Left renal cortex interstitium (tissue), 4 donors: Measurements from ENCODE around the gene CRISPLD2. TPM values are rescaled to one million over a fixed set of nuclear protein-coding genes. Genes with fewer than 3 reads are reported as not detected.

Source experiments
- DNase-seq, 4 donors: peaks; one replicate each; pipeline ENCODE4 v3.0.0-alpha.2; 2013; ENCODE audit warnings: low read depth in 4 of 4, low spot score in 2 of 4, missing footprints in 1 of 4
- polyA plus RNA-seq, 4 donors: library from polyadenylated mRNA; unstranded; fragments of 120-200 nt; gene quantifications; one replicate each; pipeline ENCODE4 v1.2.1, GENCODE V29; 2013; ENCODE audit not compliant: insufficient read length in 4 of 4

The CRISPLD2 gene
- polyA plus RNA-seq, 4 donors, result 7.2 to 8.3 (median 8.0) TPM

DNA sequence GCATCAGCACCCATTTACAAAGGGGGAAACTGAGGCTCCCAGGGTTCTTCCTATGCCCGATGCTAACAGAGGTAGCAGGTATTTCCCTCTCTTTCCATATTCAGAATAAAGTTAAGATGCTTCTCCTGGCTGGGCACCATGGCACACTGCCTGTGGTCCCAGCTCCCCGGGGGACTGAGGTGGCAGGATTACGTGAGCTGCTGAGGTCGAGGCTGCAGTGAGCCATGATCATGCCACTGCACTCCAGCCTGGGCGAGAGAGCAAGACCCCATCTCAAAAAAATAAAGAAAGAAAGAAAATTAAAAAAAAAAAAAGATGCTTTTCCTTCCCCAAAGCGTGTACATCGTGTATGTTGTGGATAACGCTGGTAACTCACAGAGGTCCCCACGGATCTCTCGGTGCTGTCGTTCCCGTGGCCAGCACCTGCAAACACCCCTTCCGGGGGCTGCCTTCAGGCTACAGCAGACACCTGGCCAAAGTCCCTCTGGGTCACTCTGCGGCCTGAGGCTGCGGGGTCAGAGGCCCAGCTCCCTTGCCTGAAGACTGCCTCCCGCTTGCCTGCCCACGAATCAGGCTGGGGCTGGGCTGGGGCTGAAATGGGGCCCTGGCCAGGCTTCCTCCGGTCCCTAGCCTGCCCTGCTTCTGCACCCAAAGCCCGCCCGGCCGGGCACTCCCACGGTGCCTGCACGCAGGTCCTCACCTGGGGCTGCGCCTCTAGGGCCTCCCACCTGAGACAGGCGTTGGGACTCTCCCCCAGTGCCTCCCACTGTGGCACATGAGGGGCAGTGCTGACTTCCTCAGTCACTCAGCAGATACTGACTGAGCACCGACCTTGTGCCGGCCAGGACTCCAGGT, 128.4 kb downstream of the CRISPLD2 start:
- DNase-seq, result no peak

DNA sequence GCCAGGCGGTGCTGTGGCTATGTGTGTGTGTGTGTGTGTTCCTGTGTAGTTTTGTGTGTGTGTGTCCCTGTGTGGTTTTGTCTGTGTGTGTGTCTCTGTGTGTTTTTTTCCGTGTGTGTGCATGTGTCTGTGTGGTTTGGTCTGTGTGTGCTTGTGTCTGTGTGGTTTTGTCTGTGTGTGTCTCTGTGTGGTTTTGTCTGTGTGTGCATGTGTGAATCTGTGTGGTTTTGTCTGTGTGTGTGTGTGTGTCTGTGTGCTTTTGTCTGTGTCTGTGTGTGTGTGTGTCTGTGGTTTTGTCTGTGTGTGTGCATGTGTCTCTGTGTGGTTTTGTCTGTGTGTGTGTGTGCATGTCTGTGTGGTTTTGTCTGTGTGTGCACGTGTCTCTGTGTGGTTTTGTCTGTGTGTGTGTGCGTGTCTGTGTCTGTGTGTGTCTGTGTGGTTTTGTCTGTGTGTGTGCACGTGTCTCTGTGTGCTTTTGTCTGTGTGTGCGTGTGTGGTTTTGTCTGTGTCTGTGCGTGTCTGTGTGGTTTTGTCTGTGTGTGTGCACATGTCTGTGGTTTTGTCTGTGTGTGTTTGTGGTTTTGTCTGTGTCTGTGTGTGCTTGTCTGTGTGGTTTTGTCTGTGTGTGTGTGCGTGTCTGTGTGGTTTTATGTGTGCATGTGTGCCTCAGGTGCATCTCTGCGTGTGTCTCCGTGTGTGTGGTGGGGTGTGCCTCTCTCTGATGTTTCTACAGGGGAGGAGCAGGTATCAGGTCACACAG, 129.2 kb downstream of the CRISPLD2 start:
- DNase-seq, result no peak

DNA sequence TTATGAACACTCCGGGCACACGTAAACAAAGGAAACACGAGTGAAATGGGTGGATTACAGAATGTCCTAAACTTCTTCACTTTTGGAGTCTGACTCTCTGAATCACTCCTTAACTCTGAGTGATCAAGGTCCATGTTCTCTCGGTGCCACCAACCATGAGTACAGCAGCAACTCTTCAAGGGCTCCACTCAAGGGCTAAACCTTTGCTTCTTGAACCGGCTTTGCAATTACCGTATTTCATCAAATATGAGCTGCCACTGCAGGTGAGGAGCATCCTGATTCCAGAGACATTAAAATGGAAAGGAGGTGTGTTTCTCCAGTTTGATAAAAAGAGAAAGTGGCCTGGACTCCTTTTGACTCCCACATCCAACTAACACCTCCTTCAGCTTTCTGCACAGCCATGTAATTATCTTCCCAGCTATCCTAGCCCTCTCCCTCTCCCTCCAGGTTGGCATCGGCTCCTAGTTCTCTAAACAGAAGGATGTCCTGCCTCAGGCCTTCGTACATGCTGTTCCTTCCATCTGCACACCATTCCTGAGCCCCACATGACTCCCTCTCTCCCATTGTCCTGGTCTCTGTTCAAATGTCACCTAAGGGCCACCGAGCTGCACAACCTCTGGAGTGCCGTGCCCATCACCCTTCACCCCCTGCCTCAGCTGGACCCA, 130.1 kb downstream of the CRISPLD2 start:
- no peak for DNase-seq

DNA sequence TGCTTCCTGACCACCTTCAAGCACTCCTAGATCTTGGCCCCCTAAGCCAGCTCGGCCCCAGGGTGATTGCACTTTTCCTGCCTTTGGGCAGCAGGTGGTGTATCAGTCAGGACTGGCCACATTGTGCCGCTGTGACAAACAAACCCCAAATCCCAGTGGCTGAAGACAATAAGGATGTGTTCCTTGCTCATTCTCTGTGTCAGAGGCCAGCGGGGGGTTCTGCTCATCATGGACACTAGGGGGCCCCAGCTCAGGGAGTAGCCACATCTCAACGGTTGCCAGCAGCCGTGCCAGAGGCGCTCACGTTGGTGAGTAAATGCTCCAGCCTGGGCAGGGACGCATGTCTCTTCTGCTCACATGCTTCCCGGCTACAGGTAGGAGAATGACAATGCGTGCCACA, 131.1 kb downstream of the CRISPLD2 start:
- no peak for DNase-seq

DNA sequence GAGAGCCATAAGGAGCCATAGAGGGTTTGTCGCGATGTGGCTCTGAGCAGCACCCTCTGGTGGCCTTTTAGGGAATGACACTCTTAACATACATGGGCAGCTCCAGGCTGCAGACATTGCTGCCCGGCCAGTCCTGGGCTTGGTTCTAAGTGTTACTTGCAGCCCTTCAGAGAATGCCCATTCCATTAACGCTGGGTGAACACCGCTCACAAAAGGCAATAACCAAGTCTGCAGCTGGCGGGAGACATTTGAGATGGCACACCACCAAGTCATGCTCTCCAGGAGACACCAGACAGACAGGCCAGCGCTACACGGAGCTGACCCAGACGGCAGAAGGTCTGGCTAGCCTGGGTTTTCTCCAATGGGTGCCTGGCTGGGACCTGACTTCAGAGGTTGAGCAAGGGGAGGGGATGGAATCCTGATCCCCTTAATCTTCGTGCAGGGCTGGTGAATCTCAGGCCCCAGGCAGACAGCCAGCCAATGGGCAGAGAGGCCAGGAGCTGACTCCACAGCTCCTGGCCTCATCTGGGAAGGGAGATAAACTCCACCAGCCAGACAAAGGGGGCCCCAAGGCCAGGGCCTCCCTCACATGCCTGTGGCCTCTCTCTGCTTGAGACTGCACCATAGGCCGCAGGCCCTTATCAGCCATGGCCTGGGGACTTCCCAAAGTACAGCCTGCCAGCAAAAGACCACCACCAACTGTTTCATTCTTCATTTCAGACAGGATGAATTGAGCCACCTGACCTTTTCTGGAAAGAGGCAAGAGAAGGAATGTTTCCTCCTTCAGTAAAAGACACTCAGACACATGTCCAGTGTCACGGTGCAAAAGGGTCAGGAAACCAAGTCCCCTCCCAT, 132.8 kb downstream of the CRISPLD2 start:
- DNase-seq, result peak; percentile 52 to 72 (median 68)

DNA sequence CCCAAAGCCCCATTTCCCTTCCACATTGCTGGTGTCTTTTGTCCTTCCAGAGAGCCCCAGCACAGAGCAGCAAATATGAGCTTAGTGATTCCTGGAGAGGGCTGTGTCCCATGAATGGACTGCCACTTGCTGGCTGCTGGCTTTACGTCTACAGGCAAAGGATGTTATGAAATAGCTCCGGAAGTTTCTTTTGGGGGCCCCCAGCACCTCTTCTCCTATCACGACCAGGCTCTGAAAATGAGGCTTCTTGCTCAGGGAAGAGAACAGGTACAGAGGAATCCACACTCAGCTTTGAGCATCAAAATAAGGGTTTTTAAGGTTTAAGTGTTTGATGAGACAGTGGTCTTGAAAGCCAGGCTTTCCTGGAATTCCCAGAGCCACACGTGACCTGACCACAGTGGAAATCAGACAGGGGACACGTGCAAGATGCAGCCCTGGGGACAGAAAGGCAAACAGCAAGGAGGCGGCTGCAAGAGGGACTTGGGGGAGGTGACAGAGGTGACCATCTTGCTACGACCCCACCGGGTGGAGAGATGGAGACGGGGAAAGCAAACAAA, 133.5 kb downstream of the CRISPLD2 start:
- DNase-seq, result no peak

DNA sequence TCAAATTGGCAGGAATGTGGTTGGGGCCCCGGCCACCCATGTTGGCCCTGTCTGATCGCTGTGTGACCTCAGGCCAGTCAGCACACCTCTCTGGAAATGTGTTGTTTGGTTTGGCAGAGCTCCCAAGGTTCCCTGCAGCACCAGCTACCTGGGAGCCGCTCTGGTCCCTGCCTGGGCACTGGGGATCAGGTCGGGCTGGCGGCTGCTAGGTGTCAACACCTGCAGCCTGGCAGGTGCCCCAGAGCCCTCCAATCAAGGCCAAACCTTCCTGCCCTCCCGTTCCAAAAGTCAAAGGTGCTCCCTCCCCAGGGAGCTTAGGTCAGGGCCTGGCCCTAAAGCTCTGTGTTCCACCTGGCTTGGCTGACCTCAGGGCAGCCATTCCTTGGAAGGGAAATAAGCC, 135.6 kb downstream of the CRISPLD2 start:
- DNase-seq, result no peak

DNA sequence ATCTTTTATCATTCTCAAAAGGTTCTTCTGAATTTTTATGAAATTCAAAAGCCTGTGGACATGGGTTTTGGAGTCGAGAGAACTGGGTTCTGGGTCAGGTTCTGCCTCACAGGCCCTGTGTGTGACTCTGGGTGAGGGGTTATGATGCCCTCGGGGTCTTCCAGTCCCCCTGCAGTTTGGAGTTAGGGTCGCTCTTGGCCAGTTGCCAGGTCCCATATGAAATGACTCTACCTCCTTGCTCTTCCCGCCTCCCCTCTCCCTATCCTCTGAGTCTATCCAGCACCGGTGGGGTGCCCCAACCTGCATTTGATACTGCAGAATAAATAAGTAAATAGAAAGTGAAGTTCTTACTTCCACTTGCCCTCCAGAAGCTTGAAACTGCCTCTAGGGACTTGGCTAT, 137.4 kb downstream of the CRISPLD2 start:
- DNase-seq, result no peak

DNA sequence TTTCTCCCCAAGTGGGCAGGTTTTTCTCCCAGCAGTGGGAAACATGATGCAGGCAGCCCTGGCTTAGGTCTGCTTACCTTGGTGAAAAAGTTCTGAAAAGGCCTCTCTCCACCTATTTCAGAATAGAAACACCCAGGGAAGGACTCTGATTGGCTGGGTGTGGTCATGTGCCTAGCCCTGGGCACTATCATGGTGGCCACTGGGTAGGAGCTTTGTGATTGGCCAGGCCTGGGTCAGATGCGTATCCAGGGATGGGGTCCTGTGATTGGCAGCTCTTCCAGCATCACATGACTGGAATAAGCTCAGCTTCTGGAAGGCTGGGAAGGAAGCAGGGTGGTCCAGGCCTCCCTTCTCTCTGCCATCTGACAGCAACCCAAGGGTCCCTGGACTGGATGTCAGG, 138.0 kb downstream of the CRISPLD2 start:
- no peak for DNase-seq

Other genes with a start within 250 kb of the CRISPLD2 start
- gene COTL1, start 201.9 kb upstream of the CRISPLD2 start, polyA plus RNA-seq, result 100 to 1,000 TPM; 125 to 169 (median 148) TPM
- 10 to 100 TPM; 22.4 to 34.5 (median 29.4) TPM for gene KLHL36, start 171.5 kb upstream of the CRISPLD2 start, polyA plus RNA-seq
- 100 to 1,000 TPM; 106 to 121 (median 111) TPM for gene USP10, start 120.0 kb upstream of the CRISPLD2 start, polyA plus RNA-seq
- 10 to 100 TPM; 43.3 to 59.3 (median 55.3) TPM for gene ZDHHC7, start 191.6 kb downstream of the CRISPLD2 start, polyA plus RNA-seq
- gene KIAA0513, start 207.8 kb downstream of the CRISPLD2 start, polyA plus RNA-seq, result 1 to 10 TPM; 4.7 to 5.6 (median 5.4) TPM